GM12892 (cell line): ENCODE data around the gene TES.

ENCODE experiments used
- POLR2A ChIP-seq: IDR thresholded peaks from 2 replicates; pipeline ENCODE4 v1.6.1; 2011; ENCODE audit warnings: low read depth, low read length, control low read depth
- POLR2AphosphoS5 ChIP-seq: IDR thresholded peaks from 2 replicates; pipeline ENCODE4 v1.6.1; 2011; ENCODE audit warnings: low read depth, low read length, control low read depth

- no peak for TF ChIP-seq POLR2AphosphoS5
- no peak for TF ChIP-seq POLR2A
Observed at GRCh38 chr7:116257156-116257555, 46.8 kb downstream of the TES start.
